Stimulated activated CD4-positive, alpha-beta T cell treated with anti-CD3 and anti-CD28 coated beads, Interleukin-15, amount 100 ng/mL, for 48 hours (primary cell): ENCODE results near the gene MMP10.

Experiments
- DNase-seq, 2 donors: peaks; one replicate each; pipeline ENCODE4 v3.0.0-alpha.2; 2020; ENCODE audit warnings: low read depth in 2 of 2

The MMP10 gene

GRCh38 chr11:102780491-102780918, at the start of gene MMP10:
Gene MMP10 (minus strand): TSS chr11:102780628. CDS start chr11:102780591, 37 bp downstream.
- no peak for DNase-seq

DNA sequence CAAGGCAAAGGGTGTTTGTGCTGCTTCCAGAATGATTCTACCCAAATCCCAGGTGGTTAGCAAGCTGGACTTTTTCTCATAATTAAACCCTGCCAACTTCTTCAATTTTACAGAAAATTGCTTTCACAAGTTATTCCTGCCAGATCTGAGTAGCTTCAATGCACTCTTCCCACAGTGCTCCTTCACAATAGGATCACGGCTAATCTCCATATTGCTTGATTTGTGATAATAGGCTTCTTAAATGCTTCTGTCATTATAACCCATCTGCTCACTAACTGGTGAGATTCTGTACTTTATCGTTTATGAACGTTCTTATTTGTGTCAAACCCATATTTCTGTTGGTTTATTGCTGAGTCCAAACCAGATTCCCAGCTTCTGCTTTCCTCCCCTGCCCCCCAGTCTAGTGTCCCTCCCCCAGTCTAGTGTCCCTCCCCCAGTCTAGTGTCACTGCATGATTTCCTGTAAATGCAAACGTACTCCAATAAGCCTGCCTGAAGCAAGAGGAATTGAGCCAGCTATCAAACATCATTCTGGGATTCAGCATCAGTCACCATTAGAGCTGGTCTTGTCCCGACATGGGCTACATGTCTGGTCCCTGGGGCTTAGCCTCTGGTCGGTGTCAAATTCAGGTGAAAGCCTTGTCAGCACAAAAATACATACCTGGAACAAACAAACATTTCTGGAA, 49.0 kb upstream of the MMP10 start:
- DNase-seq: no peak

- no peak for DNase-seq
These were observed 44.1 kb upstream of the MMP10 start for GRCh38 chr11:102824556-102824955.

DNA sequence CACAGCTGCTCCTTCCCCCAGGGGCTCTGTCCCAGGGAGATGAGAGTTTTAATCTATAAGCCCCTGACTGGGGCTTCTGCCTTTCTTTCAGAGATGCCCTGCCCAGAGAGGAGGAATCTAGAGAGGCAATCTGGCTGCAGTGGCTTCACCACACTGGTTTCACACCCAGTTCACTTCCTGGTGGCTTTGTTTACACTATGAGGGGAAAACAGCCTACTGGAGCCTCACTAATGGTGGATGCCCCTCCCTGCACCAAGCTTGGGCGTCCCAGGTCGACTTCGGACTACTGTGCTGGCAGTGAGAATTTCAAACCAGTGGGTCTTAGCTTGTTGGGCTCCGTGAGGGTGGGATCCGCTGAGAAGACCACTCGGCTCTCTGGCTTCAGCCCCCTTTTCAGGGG, 39.1 kb upstream of the MMP10 start:
- no peak for DNase-seq

GRCh38 chr11:102813484-102813883, 33.1 kb upstream of the MMP10 start:
- DNase-seq: no peak

GRCh38 chr11:102812188-102812587, 31.8 kb upstream of the MMP10 start:
- DNase-seq: no peak

GRCh38 chr11:102810950-102811660, 30.7 kb upstream of the MMP10 start:
- no peak for DNase-seq

GRCh38 chr11:102809971-102810370, 29.5 kb upstream of the MMP10 start:
- no peak for DNase-seq

GRCh38 chr11:102807921-102808320, 27.5 kb upstream of the MMP10 start:
- no peak for DNase-seq

DNA sequence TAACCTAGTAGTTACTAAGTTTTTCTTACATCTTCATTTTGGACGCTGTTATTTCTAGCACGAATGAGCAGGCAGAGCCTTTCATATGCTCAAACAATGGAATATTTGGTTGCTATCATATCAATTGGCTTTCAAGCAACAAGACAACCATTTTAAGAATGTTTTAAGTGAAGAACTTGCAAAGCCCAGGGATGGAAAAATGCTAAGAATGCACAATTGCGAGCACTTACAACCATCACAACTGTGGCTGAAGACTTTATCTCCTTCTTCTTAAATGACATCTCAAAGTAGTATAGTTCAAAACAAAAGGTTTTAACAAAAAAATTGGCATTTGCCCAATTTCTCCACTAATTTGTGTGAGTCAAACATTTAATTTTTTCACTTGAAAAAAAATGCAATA, 25.9 kb upstream of the MMP10 start:
- no peak for DNase-seq

DNA sequence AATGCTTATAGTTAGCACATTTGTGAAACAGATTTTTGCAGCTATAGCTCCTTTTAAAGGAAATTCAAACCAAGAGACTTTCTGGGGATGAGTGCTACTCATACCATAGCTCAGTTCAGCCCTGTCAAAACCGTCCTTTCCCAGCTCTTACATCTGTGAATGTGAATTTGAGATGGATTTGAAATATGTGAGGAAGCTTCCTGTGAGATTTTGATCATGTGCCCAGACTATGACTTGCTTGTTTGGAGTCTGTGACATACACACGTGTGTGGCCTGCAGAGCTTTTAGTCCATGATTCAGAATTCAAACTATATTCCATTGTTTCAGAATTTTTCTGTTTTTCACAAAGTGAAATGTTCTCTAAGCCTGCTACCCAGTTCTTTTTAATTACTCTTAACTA, 21.9 kb upstream of the MMP10 start:
- DNase-seq: no peak

DNA sequence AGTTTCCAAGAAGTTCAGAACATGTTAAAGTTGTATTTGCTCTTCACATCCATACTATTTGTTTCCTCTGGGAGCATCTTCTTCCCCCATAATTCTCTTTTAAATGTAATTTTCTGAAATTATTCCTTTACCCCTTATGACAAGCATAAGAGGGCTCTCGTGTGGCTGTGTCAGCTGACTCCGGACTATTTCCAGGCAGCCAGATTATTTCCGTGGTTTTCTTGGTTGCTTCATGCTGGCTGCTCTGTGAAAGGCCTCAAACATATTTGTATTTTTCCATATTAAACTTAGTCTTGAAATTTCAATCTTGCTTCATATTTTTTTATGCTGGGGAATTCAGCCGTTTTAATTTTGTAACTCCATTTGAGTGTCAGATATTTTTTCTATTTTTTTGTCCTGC, 20.3 kb upstream of the MMP10 start:
- no peak for DNase-seq

- no peak for DNase-seq
These were observed 19.4 kb upstream of the MMP10 start for GRCh38 chr11:102799681-102800340.

- no peak for DNase-seq
These were observed 17.8 kb upstream of the MMP10 start, which contains the start of gene MMP1 for GRCh38 chr11:102798012-102798746. Gene MMP1 (minus strand): TSS chr11:102798160. CDS start chr11:102798092, 68 bp downstream.

GRCh38 chr11:102794382-102794781, 14.0 kb upstream of the MMP10 start:
- no peak for DNase-seq

DNA sequence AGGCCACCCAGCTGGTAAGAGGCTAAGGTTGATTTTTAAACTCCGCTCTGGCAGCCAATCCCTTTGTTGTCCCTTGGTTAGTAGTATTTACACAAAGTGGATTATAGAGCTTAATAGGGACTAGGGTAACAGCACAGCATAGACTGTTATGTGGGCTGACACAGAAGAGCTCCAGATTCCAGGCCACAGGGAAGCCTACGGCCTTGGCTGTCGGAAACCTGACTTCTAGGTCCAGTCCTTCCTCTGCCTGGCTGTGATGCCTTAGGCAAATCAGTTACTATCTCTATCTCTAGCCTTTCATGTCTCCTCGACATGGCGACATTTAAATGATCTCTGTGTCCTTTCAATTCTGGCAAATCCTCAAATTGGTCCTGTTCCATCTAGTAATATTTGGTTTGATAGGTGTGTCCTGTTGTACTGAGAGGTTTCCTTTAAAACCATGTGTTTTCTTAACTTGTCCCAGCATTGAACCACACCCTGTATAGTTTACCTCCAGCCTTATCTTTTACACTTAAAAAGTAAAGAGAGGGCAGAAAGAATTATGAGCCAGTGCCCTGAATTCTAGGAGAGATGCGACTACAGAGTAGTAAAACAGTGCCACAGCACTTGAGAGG, 13.4 kb upstream of the MMP10 start:
- no peak for DNase-seq

DNA sequence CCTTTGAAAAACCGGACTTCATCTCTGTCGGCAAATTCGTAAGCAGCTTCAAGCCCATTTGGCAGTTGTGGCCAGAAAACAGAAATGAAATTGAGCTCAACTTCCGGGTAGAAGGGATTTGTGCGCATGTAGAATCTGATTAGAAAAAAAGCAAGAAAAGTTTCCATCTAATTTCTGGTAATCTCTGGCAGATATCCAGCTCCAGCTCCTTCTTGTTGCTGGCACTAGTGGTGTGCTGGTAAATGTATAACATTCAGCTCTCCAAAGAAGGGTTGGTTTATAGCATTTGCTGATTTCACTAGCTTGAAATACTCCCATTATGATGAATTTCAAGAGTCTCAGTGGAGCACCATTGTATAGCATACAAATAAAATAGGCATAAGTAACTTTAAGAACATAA, 12.2 kb upstream of the MMP10 start:
- no peak for DNase-seq

- no peak for DNase-seq
These were observed 11.0 kb upstream of the MMP10 start for GRCh38 chr11:102791271-102792036.

- DNase-seq: no peak
These were observed 8.0 kb upstream of the MMP10 start for GRCh38 chr11:102788334-102788995.

- DNase-seq: no peak
These were observed 4.0 kb upstream of the MMP10 start for GRCh38 chr11:102784380-102784779.
